H9 (cell line): ENCODE data around the gene NHS. TPM values are rescaled to one million over a fixed set of nuclear protein-coding genes. Genes with fewer than 3 reads are reported as not detected.

Experiments used
- DNase-seq: peaks from one replicate; pipeline ENCODE4 v3.0.0-alpha.2; 2017
- H2AFZ ChIP-seq: one replicate; pipeline ENCODE4 v1.6.1; 2013; ENCODE audit warnings: mild to moderate bottlenecking, low read length, control low read depth, moderate library complexity
- H2AK5ac ChIP-seq: 2 replicates; pipeline ENCODE4 v1.6.1; 2013; ENCODE audit warnings: low read length, control low read depth, mixed read lengths; ENCODE audit not compliant: insufficient read length
- H2BK120ac ChIP-seq: one replicate; pipeline ENCODE4 v1.6.1; 2013; ENCODE audit warnings: low read depth, mild to moderate bottlenecking, low read length, control low read depth, inconsistent platforms; ENCODE audit not compliant: poor library complexity, severe bottlenecking
- H2BK12ac ChIP-seq: 2 replicates; pipeline ENCODE4 v1.6.1; 2013; ENCODE audit warnings: low read length, control low read depth, mixed read lengths, low read depth; ENCODE audit not compliant: insufficient read length
- H2BK15ac ChIP-seq: 2 replicates; pipeline ENCODE4 v1.6.1; 2013; ENCODE audit warnings: low read depth, low read length, control low read depth
- H2BK20ac ChIP-seq: one replicate; pipeline ENCODE4 v1.6.1; 2013; ENCODE audit warnings: low read depth, mild to moderate bottlenecking, low read length, control low read depth, inconsistent platforms; ENCODE audit not compliant: poor library complexity, severe bottlenecking
- H2BK5ac ChIP-seq: 2 replicates; pipeline ENCODE4 v1.6.1; 2013; ENCODE audit warnings: low read length, control low read depth, mixed read lengths; ENCODE audit not compliant: insufficient read length
- H3K14ac ChIP-seq: 2 replicates; pipeline ENCODE4 v1.6.1; 2013; ENCODE audit warnings: low read length, control low read depth; ENCODE audit not compliant: insufficient read depth
- H3K18ac ChIP-seq: 2 replicates; pipeline ENCODE4 v1.6.1; 2013; ENCODE audit warnings: low read depth, mild to moderate bottlenecking, mixed read lengths, low read length, control low read depth; ENCODE audit not compliant: insufficient read length
- H3K23ac ChIP-seq: 2 replicates; pipeline ENCODE4 v1.6.1; 2013; ENCODE audit warnings: low read length, control low read depth, mixed read lengths, low read depth; ENCODE audit not compliant: insufficient read length
- H3K23me2 ChIP-seq: 2 replicates; pipeline ENCODE4 v1.6.1; 2013; ENCODE audit warnings: low read depth, mild to moderate bottlenecking, mixed read lengths, low read length, control low read depth; ENCODE audit not compliant: insufficient read length, poor library complexity, severe bottlenecking
- H3K27ac ChIP-seq: 2 replicates; pipeline ENCODE4 v1.5.1; 2013; ENCODE audit warnings: low read length, control low read depth, mixed read lengths, low read depth; ENCODE audit not compliant: insufficient read length
- H3K27me3 ChIP-seq: 2 replicates; pipeline ENCODE4 v1.6.1; 2013; ENCODE audit warnings: low read length, control low read depth, inconsistent platforms; ENCODE audit not compliant: insufficient read depth
- H3K4ac ChIP-seq: 2 replicates; pipeline ENCODE4 v1.6.1; 2013; ENCODE audit warnings: low read depth, mild to moderate bottlenecking, control low read depth, inconsistent platforms, low read length, moderate library complexity
- H3K4me1 ChIP-seq: 2 replicates; pipeline ENCODE4 v1.6.1; 2013; ENCODE audit warnings: low read length, control low read depth, inconsistent platforms; ENCODE audit not compliant: insufficient read depth
- H3K4me2 ChIP-seq: 2 replicates; pipeline ENCODE4 v1.6.1; 2013; ENCODE audit warnings: low read length, control low read depth, mixed read lengths; ENCODE audit not compliant: insufficient read length, insufficient read depth
- H3K56ac ChIP-seq: 2 replicates; pipeline ENCODE4 v1.6.1; 2013; ENCODE audit warnings: low read depth, mild to moderate bottlenecking, mixed read lengths, low read length, control low read depth; ENCODE audit not compliant: insufficient read length
- H3K79me1 ChIP-seq: 2 replicates; pipeline ENCODE4 v1.6.1; 2013; ENCODE audit warnings: low read depth, mild to moderate bottlenecking, moderate library complexity, low read length, control low read depth, inconsistent platforms; ENCODE audit not compliant: insufficient read depth, poor library complexity, severe bottlenecking
- H3K79me2 ChIP-seq: 2 replicates; pipeline ENCODE4 v1.6.1; 2013; ENCODE audit warnings: low read length, control low read depth, inconsistent platforms; ENCODE audit not compliant: insufficient read depth
- H3K9ac ChIP-seq: 2 replicates; pipeline ENCODE4 v1.6.1; 2013; ENCODE audit warnings: low read length, control low read depth, mixed read lengths; ENCODE audit not compliant: insufficient read length; ENCODE audit errors: extremely low read depth
- H3K9me3 ChIP-seq: one replicate; pipeline ENCODE4 v1.6.1; 2013; ENCODE audit warnings: low read depth, low read length, inconsistent platforms; ENCODE audit not compliant: control insufficient read depth
- H3T11ph ChIP-seq: one replicate; pipeline ENCODE4 v1.6.1; 2013; ENCODE audit warnings: mild to moderate bottlenecking, low read length, control low read depth, inconsistent platforms
- H4K20me1 ChIP-seq: one replicate; pipeline ENCODE4 v1.6.1; 2013; ENCODE audit not compliant: control insufficient read depth, insufficient read length, insufficient read depth
- H4K5ac ChIP-seq: 2 replicates; pipeline ENCODE4 v1.6.1; 2013; ENCODE audit warnings: low read depth, mild to moderate bottlenecking, mixed read lengths, low read length, control low read depth; ENCODE audit not compliant: insufficient read length
- H4K8ac ChIP-seq: replicated peaks from 2 replicates; pipeline ENCODE4 v1.6.1; 2013; ENCODE audit warnings: low read length, control low read depth, mixed read lengths, low read depth; ENCODE audit not compliant: insufficient read length
- H4K91ac ChIP-seq: 2 replicates; pipeline ENCODE4 v1.6.1; 2013; ENCODE audit warnings: low read depth, mild to moderate bottlenecking, moderate library complexity, mixed read lengths, low read length, control low read depth; ENCODE audit not compliant: insufficient read length
- H3K27ac Mint-ChIP-seq, 3 experiments: 2 replicates in 2 of 3; 3 replicates in 1 of 3; pipeline ENCODE4 v1.8.0; 2020 to 2021; ENCODE audit warnings: mixed read lengths in 3 of 3, mild to moderate bottlenecking in 1 of 3, moderate library complexity in 1 of 3
- H3K27me3 Mint-ChIP-seq: 2 replicates; pipeline ENCODE4 v1.8.0; 2021; ENCODE audit warnings: low read depth, mild to moderate bottlenecking, moderate library complexity, mixed read lengths
- H3K36me3 Mint-ChIP-seq, 3 experiments: 2 replicates in 2 of 3; 3 replicates in 1 of 3; pipeline ENCODE4 v1.8.0; 2020 to 2021; ENCODE audit warnings: low read depth in 3 of 3, mixed read lengths in 3 of 3; ENCODE audit not compliant: insufficient read depth in 1 of 3
- H3K4me1 Mint-ChIP-seq, 2 experiments: 2 replicates each; pipeline ENCODE4 v1.8.0; 2020; ENCODE audit warnings: mixed read lengths in 2 of 2
- H3K4me3 Mint-ChIP-seq, 2 experiments: 2 replicates in 1 of 2; 3 replicates in 1 of 2; pipeline ENCODE4 v1.8.0; 2020 to 2021; ENCODE audit warnings: mild to moderate bottlenecking in 2 of 2, mixed read lengths in 2 of 2, moderate library complexity in 1 of 2
- H3K9me3 Mint-ChIP-seq, 2 experiments: 2 replicates in 1 of 2; 3 replicates in 1 of 2; pipeline ENCODE4 v1.8.0; 2020; ENCODE audit warnings: mild to moderate bottlenecking in 2 of 2, mixed read lengths in 2 of 2, moderate library complexity in 1 of 2
- total RNA-seq: library from RNA; stranded (reverse); gene quantifications from 2 replicates; pipeline ENCODE4 v1.2.1, GENCODE V29; 2021
- TF ChIP-seq, protein P1 (sequence below): fragments of 200-600 bp; sonication (generic); conservative IDR thresholded peaks from 3 replicates; pipeline ENCODE4 v1.8.0; 2021; ENCODE audit warnings: antibody characterized with exemption, mild to moderate bottlenecking

The NHS gene
- total RNA-seq, 1 experiment from 2014 or later = 8.7 TPM

DNA sequence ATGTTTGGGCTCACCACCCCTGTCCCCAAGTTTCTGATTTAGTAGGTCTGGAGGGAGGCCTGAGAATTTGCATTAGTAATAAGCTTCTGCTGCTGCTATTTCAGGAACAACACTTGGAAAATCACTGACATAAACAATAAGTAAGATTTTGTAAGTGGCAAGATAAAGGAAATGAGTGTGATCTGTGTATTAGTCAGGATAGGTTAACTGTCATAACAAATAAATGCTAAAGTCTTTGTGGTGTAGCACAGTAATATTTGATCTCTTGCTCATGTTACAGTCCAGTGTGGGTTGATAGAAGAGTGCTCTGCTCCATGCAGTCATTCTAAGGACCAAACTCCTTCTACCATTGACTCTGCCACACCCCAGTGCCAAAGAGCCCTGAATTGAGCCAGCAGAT is 67.0 kb downstream of the NHS start:
- Histone ChIP-seq H3K4me1 (peaks cover 4% of the 10 kb centered on the region; the same call in 1 of the 2 replicates), H3K27me3 (no peaks in the 10 kb centered on the region), H3K4me2 (no peak overlapping the region), H4K8ac (no peak overlapping the region), H3K4ac (no peak overlapping the region), H3K56ac (no peak overlapping the region), H3K14ac (no peak overlapping the region), H2BK20ac (no peak overlapping the region), H2AFZ (no peak overlapping the region), H2BK12ac (no peak overlapping the region), H3K9ac (no peak overlapping the region), H2BK5ac (no peak overlapping the region), H2BK15ac (no peak overlapping the region), H4K5ac (no peak overlapping the region), H2BK120ac (no peak overlapping the region), H3K79me1 (no peaks in the 10 kb centered on the region), H3K23ac (no peak overlapping the region), H3K79me2 (no peaks in the 10 kb centered on the region), H3K27ac (no peak overlapping the region), H2AK5ac (no peak overlapping the region), H4K20me1 (no peaks in the 10 kb centered on the region), H3T11ph (no peak overlapping the region), H3K9me3 (no peaks in the 10 kb centered on the region), H4K91ac (no peak overlapping the region), H3K18ac (no peak overlapping the region), H3K23me2 (no peaks in the 10 kb centered on the region)
- no peak overlapping the region for H3K4me3 Mint-ChIP-seq
- H3K9me3 Mint-ChIP-seq = no peaks in the 10 kb centered on the region
- peaks cover 29 to 36% of the 10 kb centered on the region in 2 experiments for H3K4me1 Mint-ChIP-seq
- H3K27me3 Mint-ChIP-seq = no peaks in the 10 kb centered on the region
- no peak overlapping the region for H3K27ac Mint-ChIP-seq
- TF ChIP-seq, protein P1, sequence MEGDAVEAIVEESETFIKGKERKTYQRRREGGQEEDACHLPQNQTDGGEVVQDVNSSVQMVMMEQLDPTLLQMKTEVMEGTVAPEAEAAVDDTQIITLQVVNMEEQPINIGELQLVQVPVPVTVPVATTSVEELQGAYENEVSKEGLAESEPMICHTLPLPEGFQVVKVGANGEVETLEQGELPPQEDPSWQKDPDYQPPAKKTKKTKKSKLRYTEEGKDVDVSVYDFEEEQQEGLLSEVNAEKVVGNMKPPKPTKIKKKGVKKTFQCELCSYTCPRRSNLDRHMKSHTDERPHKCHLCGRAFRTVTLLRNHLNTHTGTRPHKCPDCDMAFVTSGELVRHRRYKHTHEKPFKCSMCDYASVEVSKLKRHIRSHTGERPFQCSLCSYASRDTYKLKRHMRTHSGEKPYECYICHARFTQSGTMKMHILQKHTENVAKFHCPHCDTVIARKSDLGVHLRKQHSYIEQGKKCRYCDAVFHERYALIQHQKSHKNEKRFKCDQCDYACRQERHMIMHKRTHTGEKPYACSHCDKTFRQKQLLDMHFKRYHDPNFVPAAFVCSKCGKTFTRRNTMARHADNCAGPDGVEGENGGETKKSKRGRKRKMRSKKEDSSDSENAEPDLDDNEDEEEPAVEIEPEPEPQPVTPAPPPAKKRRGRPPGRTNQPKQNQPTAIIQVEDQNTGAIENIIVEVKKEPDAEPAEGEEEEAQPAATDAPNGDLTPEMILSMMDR = no peak
- DNase-seq = no peak
- no peaks in the 10 kb centered on the region for H3K36me3 Mint-ChIP-seq
